ENCODE results near the gene KRT4. TPM values are rescaled to one million over a fixed set of nuclear protein-coding genes. Genes with fewer than 3 reads are reported as not detected.

The KRT4 gene
- total RNA-seq, 1 experiment from 2014 or later = 20.7 TPM

DNA sequence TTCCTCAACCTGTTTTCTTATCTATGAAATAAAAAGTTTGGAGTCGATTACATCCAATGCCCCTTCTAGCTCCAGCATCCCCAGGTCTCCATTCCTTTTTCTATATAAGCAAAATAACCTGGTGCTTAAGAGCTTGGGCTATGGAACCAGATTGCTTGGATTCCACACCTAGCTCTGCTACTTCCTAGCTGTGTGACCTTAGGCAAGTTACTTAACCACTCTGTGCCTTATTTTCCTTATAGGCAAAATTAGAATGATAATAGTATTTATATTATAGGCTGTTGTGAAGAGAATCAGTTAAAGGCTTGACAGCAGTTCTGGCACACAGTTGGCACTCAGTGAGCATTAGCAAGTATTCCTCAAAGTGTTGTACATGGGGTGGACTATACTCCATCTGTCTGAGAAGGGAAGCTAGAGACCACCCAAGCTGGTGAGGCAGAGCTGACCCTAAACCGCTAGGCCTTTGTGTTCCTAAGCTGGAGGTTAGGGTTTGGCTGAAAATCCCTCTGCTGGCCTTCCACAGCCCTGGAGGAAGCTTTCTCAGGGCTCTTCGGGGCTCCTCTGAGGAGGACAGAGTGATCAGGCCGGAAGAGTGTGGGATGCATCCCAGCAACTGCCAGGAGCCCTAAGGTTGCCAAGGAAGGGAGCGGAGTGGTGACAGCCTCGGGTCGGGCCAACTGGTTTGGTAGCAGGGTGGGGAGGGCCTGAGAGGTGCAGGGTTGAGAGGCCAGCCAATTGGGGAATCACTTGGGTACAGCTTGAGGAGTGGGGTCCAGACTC, 6.0 kb upstream of the KRT4 start:
- Histone ChIP-seq H3K4me2 (ENCODE audit: low read length) (no peak overlapping the region), H3K79me2 (ENCODE audit: low read length) (no peaks in the 10 kb centered on the region), H3K9me2 (replicated peaks; ENCODE audit: low read length) (no peaks in the 10 kb centered on the region), H3K4me1 (ENCODE audit: insufficient read depth, low read length) (peaks cover 13% of the 10 kb centered on the region; the same call in 1 of the 2 replicates), H3K9me3 (ENCODE audit: low read length) (no peaks in the 10 kb centered on the region), H3F3A (ENCODE audit: low read length, unreplicated experiment) (no peaks in the 10 kb centered on the region), H3K27ac (ENCODE audit: low read length) (no peak overlapping the region), H4K20me1 (ENCODE audit: low read length) (no peaks in the 10 kb centered on the region), H3K4me3 (ENCODE audit: low read length) (no peak overlapping the region), H2AFZ (ENCODE audit: low read length) (no peak overlapping the region), H3K9ac (ENCODE audit: low read length) (no peak overlapping the region), H3K27me3 (ENCODE audit: low read length) (no peaks in the 10 kb centered on the region; the same call in 1 of the 2 replicates), H3K36me3 (ENCODE audit: low read depth, low read length) (no peaks in the 10 kb centered on the region)
- intact Hi-C loops (cut with micrococcal nuclease) = no loop called here
- no peak for DNase-seq
- no peak for ATAC-seq
- ChIA-PET POLR2A (ENCODE audit: unreplicated experiment) (no interaction called here), CTCF (interaction anchor here (0.6 kb wide), 1 partner anchor 662 kb away, joined by 4 read pairs; no protein-coding TSS in a partner anchor)
- BruUV-seq (replicated peaks) = no TSS peak
- TF ChIP-seq, protein P1, sequence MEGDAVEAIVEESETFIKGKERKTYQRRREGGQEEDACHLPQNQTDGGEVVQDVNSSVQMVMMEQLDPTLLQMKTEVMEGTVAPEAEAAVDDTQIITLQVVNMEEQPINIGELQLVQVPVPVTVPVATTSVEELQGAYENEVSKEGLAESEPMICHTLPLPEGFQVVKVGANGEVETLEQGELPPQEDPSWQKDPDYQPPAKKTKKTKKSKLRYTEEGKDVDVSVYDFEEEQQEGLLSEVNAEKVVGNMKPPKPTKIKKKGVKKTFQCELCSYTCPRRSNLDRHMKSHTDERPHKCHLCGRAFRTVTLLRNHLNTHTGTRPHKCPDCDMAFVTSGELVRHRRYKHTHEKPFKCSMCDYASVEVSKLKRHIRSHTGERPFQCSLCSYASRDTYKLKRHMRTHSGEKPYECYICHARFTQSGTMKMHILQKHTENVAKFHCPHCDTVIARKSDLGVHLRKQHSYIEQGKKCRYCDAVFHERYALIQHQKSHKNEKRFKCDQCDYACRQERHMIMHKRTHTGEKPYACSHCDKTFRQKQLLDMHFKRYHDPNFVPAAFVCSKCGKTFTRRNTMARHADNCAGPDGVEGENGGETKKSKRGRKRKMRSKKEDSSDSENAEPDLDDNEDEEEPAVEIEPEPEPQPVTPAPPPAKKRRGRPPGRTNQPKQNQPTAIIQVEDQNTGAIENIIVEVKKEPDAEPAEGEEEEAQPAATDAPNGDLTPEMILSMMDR (conservative IDR thresholded peaks at IDR 0.05; ENCODE audit: low read depth, low read length) = no peak
- TF ChIP-seq EZH2phosphoT487 (IDR thresholded peaks at IDR 0.05; ENCODE audit: borderline replicate concordance, low read length) (no peak), EZH2 (IDR thresholded peaks at IDR 0.05; ENCODE audit: low read length, unreplicated experiment) (no peak)

DNA sequence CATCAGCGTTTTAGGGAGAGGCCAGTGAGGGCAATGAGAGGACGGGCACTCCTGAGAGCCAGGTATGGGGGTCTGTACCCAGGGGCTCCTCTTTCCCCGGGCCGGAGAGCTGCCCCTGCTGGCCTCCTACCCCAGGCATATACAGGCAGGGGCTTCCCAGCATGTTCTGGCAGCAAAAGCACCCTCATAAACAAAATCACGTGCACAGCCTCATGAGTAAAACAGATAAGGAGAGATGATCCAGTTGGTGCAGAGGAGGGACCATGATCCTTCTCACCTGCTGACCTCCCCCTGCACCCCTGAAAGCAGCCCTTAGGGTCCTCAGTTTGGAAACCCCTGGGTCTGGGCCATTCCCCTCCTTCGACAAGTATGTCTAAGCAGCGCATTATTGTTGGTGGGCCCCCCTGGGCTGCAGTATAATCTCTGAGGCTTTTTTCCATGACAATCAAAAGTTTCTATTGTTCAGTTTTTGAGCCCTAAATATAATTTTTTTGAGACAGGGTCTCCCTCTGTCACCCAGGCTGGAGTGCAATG, 5.0 kb upstream of the KRT4 start:
- H3K27ac ChIP-seq (ENCODE audit: low read length) = no peak overlapping the region
- DNase-seq (no peak), ATAC-seq (no peak)
- no peak overlapping the region for H3K4me2 ChIP-seq (ENCODE audit: low read length)
- no peaks in the 10 kb centered on the region for H3K9me3 ChIP-seq (ENCODE audit: low read length)
- intact Hi-C loops (cut with micrococcal nuclease) = no loop called here
- no peak for TF ChIP-seq EZH2phosphoT487 (IDR thresholded peaks at IDR 0.05; ENCODE audit: borderline replicate concordance, low read length)
- TF ChIP-seq, protein P1 (conservative IDR thresholded peaks at IDR 0.05; ENCODE audit: low read depth, low read length) = no peak
- no peak for TF ChIP-seq EZH2 (IDR thresholded peaks at IDR 0.05; ENCODE audit: low read length, unreplicated experiment)
- H3K4me1 ChIP-seq (ENCODE audit: insufficient read depth, low read length) = peaks cover 23% of the 10 kb centered on the region
- POLR2A ChIA-PET (ENCODE audit: unreplicated experiment) = no interaction called here
- H3K79me2 ChIP-seq (ENCODE audit: low read length) = no peaks in the 10 kb centered on the region
- H2AFZ ChIP-seq (ENCODE audit: low read length) = no peak overlapping the region
- no TSS peak for BruUV-seq (replicated peaks)
- H3K36me3 ChIP-seq (ENCODE audit: low read depth, low read length) = no peaks in the 10 kb centered on the region
- H4K20me1 ChIP-seq (ENCODE audit: low read length) = no peaks in the 10 kb centered on the region
- no peak overlapping the region for H3K9ac ChIP-seq (ENCODE audit: low read length)
- no peak overlapping the region for H3K4me3 ChIP-seq (ENCODE audit: low read length)
- no peaks in the 10 kb centered on the region; the same call in 1 of the 2 replicates for H3K27me3 ChIP-seq (ENCODE audit: low read length)
- CTCF ChIA-PET = no interaction called here
- H3F3A ChIP-seq (ENCODE audit: low read length, unreplicated experiment) = no peaks in the 10 kb centered on the region
- no peaks in the 10 kb centered on the region for H3K9me2 ChIP-seq (replicated peaks; ENCODE audit: low read length)

DNA sequence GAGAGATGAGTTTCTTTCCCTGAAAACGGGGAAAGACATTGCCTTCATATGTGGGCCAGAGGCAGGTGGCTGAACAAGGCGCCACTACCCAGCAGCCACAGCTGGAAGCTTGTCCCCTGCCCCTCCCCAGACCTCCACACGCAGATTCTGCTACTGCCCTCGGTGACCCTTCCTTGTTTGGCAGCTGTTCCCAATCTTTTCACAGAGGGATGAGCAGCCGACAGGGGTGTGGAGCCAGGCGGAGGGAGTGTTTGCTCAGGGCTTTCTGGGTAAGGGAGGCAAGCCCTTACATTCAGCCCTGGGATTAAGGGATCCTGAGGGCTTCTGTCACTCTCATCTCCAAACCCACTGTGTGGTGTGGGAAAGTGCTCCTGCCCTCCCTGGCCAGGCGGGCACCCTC, 4.5 kb upstream of the KRT4 start:
- BruUV-seq (replicated peaks) = no TSS peak

More for the DNA sequence above, 4.5 kb upstream of the KRT4 start:
- H3K36me3 ChIP-seq (ENCODE audit: low read depth, low read length) = no peaks in the 10 kb centered on the region
- DNase-seq (no peak), ATAC-seq (no peak)
- no peak overlapping the region for H3K27ac ChIP-seq (ENCODE audit: low read length)
- no peak overlapping the region for H3K4me2 ChIP-seq (ENCODE audit: low read length)
- intact Hi-C loops (cut with micrococcal nuclease) = no loop called here
- POLR2A ChIA-PET (ENCODE audit: unreplicated experiment) = no interaction called here
- no peak overlapping the region for H3K9ac ChIP-seq (ENCODE audit: low read length)
- H3K9me3 ChIP-seq (ENCODE audit: low read length) = no peaks in the 10 kb centered on the region
- TF ChIP-seq EZH2phosphoT487 (IDR thresholded peaks at IDR 0.05; ENCODE audit: borderline replicate concordance, low read length) = no peak
- no peak for TF ChIP-seq EZH2 (IDR thresholded peaks at IDR 0.05; ENCODE audit: low read length, unreplicated experiment)
- TF ChIP-seq, protein P1 (conservative IDR thresholded peaks at IDR 0.05; ENCODE audit: low read depth, low read length) = no peak
- no peak overlapping the region for H2AFZ ChIP-seq (ENCODE audit: low read length)
- H3K79me2 ChIP-seq (ENCODE audit: low read length) = no peaks in the 10 kb centered on the region
- H4K20me1 ChIP-seq (ENCODE audit: low read length) = no peaks in the 10 kb centered on the region
- H3F3A ChIP-seq (ENCODE audit: low read length, unreplicated experiment) = no peaks in the 10 kb centered on the region
- H3K4me3 ChIP-seq (ENCODE audit: low read length) = no peak overlapping the region
- CTCF ChIA-PET = no interaction called here
- no peaks in the 10 kb centered on the region; the same call in 1 of the 2 replicates for H3K27me3 ChIP-seq (ENCODE audit: low read length)
- H3K4me1 ChIP-seq (ENCODE audit: insufficient read depth, low read length) = peaks cover 26% of the 10 kb centered on the region
- H3K9me2 ChIP-seq (replicated peaks; ENCODE audit: low read length) = no peaks in the 10 kb centered on the region
